ENCODE data around the gene HOXA6. TPM values are rescaled to one million over a fixed set of nuclear protein-coding genes. Genes with fewer than 3 reads are reported as not detected.

HOXA6 gene
- total RNA-seq, 4 donors from 2014 or later = 1.1 to 1.6 TPM; not detected in 2

GRCh38 chr7:27176524-27176845 is 28.9 kb upstream of the HOXA6 start:
- Histone ChIP-seq H3K4me1 (peaks cover 20 to 29% of the 10 kb centered on the region in 2 donors), H3K36me3 (no peaks in the 10 kb centered on the region), H3K4me3 (replicated peaks in 1 of 3) (no peak overlapping the region), H3K27ac (no peak overlapping the region), H3K27me3 (peaks cover 88% of the 10 kb centered on the region), H3K9me3 (no peaks in the 10 kb centered on the region)
- TF ChIP-seq POLR2A (IDR thresholded peaks at IDR 0.05) (no peak), CTCF (IDR thresholded peaks at IDR 0.05) (no peak)
- WGBS, 2 donors = 67 to 70% methylated on average over 3 of the region's 3 CpGs
- intact Hi-C loops (cut with DNase I) = loop anchor here (10.0 kb wide), 1 partner anchor 1092 kb away; no protein-coding TSS in a partner anchor
- DNase-seq = no peak

- Histone ChIP-seq H3K4me3 (replicated peaks in 1 of 3) (no peak overlapping the region), H3K36me3 (no peaks in the 10 kb centered on the region), H3K9me3 (no peaks in the 10 kb centered on the region), H3K27ac (no peak overlapping the region), H3K4me1 (peaks cover 20 to 29% of the 10 kb centered on the region in 2 donors), H3K27me3 (peaks cover 91% of the 10 kb centered on the region)
- 28 to 34% methylated on average over 26 to 40 of the region's 40 CpGs for WGBS, 2 donors
- intact Hi-C loops (cut with DNase I) = loop anchor here (10.0 kb wide), 1 partner anchor 1091 kb away; no protein-coding TSS in a partner anchor
- DNase-seq = no peak
- TF ChIP-seq CTCF (IDR thresholded peaks at IDR 0.05) (no peak), POLR2A (IDR thresholded peaks at IDR 0.05) (no peak)
Measured at GRCh38 chr7:27175626-27176523, 28.3 kb upstream of the HOXA6 start.

- Histone ChIP-seq H3K27ac (no peak overlapping the region), H3K9me3 (no peaks in the 10 kb centered on the region), H3K4me3 (replicated peaks in 1 of 3) (no peak overlapping the region), H3K4me1 (peaks cover 20 to 29% of the 10 kb centered on the region in 2 donors), H3K27me3 (peaks cover 89% of the 10 kb centered on the region), H3K36me3 (no peaks in the 10 kb centered on the region)
- 32 to 41% methylated on average over 12 of the region's 12 CpGs for WGBS, 2 donors
- no peak for TF ChIP-seq CTCF (IDR thresholded peaks at IDR 0.05)
- no peak for TF ChIP-seq POLR2A (IDR thresholded peaks at IDR 0.05)
- no peak for DNase-seq
- intact Hi-C loops (cut with DNase I) = loop anchor here (10.0 kb wide), 1 partner anchor 1090 kb away; no protein-coding TSS in a partner anchor
Measured at GRCh38 chr7:27174874-27175625, 27.5 kb upstream of the HOXA6 start.

- whole genome bisulfite sequencing, 2 donors = 7 to 9% methylated on average over 27 to 32 of the region's 82 CpGs
- intact Hi-C loops (cut with DNase I) = loop anchor here (10.0 kb wide), 1 partner anchor 1089 kb away; no protein-coding TSS in a partner anchor
- TF ChIP-seq CTCF (IDR thresholded peaks at IDR 0.05) = no peak
- TF ChIP-seq POLR2A (IDR thresholded peaks at IDR 0.05) = no peak
- peaks cover 14 to 30% of the 10 kb centered on the region in 2 donors for H3K4me1 ChIP-seq
- no peaks in the 10 kb centered on the region for H3K36me3 ChIP-seq
- no peaks in the 10 kb centered on the region for H3K9me3 ChIP-seq
- DNase-seq = no peak
- H3K27ac ChIP-seq = no peak within 1 kb of the TSS
- H3K4me3 ChIP-seq (replicated peaks in 1 of 3) = peak within 1 kb of the TSS in 2 of 3 donors; percentile 7 to 30
- H3K27me3 ChIP-seq = peaks cover 89% of the 10 kb centered on the region
Measured at GRCh38 chr7:27173956-27174873, 26.6 kb upstream of the HOXA6 start, which contains the start of gene HOXA10. Gene HOXA10, minus strand, starts transcription at chr7:27174320. Its CDS starts 14 bp downstream, at chr7:27174306.
